Measurements from ENCODE around the gene CCDC112. TPM values are rescaled to one million over a fixed set of nuclear protein-coding genes. Genes with fewer than 3 reads are reported as not detected.

Gene CCDC112
- polyA plus RNA-seq, 2 of the 4 experiments (the other 2 are of a cell fraction): 5.8 to 8.6 TPM

GRCh38 chr5:115262321-115263077 is 34.0 kb downstream of the CCDC112 start, which contains the start of gene PGGT1B (continued):
- TF ChIP-seq, protein P1, sequence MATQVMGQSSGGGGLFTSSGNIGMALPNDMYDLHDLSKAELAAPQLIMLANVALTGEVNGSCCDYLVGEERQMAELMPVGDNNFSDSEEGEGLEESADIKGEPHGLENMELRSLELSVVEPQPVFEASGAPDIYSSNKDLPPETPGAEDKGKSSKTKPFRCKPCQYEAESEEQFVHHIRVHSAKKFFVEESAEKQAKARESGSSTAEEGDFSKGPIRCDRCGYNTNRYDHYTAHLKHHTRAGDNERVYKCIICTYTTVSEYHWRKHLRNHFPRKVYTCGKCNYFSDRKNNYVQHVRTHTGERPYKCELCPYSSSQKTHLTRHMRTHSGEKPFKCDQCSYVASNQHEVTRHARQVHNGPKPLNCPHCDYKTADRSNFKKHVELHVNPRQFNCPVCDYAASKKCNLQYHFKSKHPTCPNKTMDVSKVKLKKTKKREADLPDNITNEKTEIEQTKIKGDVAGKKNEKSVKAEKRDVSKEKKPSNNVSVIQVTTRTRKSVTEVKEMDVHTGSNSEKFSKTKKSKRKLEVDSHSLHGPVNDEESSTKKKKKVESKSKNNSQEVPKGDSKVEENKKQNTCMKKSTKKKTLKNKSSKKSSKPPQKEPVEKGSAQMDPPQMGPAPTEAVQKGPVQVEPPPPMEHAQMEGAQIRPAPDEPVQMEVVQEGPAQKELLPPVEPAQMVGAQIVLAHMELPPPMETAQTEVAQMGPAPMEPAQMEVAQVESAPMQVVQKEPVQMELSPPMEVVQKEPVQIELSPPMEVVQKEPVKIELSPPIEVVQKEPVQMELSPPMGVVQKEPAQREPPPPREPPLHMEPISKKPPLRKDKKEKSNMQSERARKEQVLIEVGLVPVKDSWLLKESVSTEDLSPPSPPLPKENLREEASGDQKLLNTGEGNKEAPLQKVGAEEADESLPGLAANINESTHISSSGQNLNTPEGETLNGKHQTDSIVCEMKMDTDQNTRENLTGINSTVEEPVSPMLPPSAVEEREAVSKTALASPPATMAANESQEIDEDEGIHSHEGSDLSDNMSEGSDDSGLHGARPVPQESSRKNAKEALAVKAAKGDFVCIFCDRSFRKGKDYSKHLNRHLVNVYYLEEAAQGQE (IDR thresholded peaks at IDR 0.05): 0 out of 2 replicates have a peak, but pooled peaks have one; percentile 16
- TF ChIP-seq FOSL2 (IDR thresholded peaks at IDR 0.05) (no peak), FOSL2 (CRISPR knock-in tag; IDR thresholded peaks at IDR 0.05) (no peak), PHF8 (IDR thresholded peaks at IDR 0.05; ENCODE audit: borderline replicate concordance, low read depth) (peak; percentile 81), CHD4 (IDR thresholded peaks at IDR 0.05; ENCODE audit: borderline replicate concordance) (no peak), GATA3 (IDR thresholded peaks at IDR 0.05; ENCODE audit: borderline replicate concordance) (no peak), FOXS1 (CRISPR knock-in tag; IDR thresholded peaks at IDR 0.05) (peak; percentile 66; the same call in 1 of the 2 replicates), KDM1A (IDR thresholded peaks at IDR 0.05; ENCODE audit: low read depth) (no peak), ZNF302 (CRISPR knock-in tag; IDR thresholded peaks at IDR 0.05) (0 out of 2 replicates have a peak, but pooled peaks have one; percentile 29), MYC (IDR thresholded peaks at IDR 0.05; ENCODE audit: borderline replicate concordance, low read length) (0 out of 2 replicates have a peak, but pooled peaks have one; percentile 33), USF2 (IDR thresholded peaks at IDR 0.05) (no peak), ZC3H11A (IDR thresholded peaks at IDR 0.05) (no peak), CHD2 (IDR thresholded peaks at IDR 0.05; ENCODE audit: low read length, partially characterized antibody) (no peak), CEBPB (IDR thresholded peaks at IDR 0.05) (no peak), TP53 (CRISPR knock-in tag; IDR thresholded peaks at IDR 0.05) (0 out of 2 replicates have a peak, but pooled peaks have one; percentile 38), CBX2 (IDR thresholded peaks at IDR 0.05; ENCODE audit: borderline replicate concordance, low read depth) (no peak), KDM5A (IDR thresholded peaks at IDR 0.05) (peak; percentile 86), NFE2L2 (conservative IDR thresholded peaks at IDR 0.05; ENCODE audit: low read length) (no peak), RFX5 (IDR thresholded peaks at IDR 0.05) (no peak), JUN (IDR thresholded peaks at IDR 0.05) (peak; percentile 64 to 86; a peak in 4 of 5 replicates), SREBF2 (IDR thresholded peaks at IDR 0.05) (no peak), CBX8 (IDR thresholded peaks at IDR 0.05) (no peak), ELK1 (IDR thresholded peaks at IDR 0.05; ENCODE audit: low read depth, low read length) (no peak), RCOR1 (IDR thresholded peaks at IDR 0.05; ENCODE audit: low read depth, low read length) (no peak), MAFK (IDR thresholded peaks at IDR 0.05; ENCODE audit: partially characterized antibody) (no peak), HOXB13 (CRISPR knock-in tag; IDR thresholded peaks at IDR 0.05; ENCODE audit: low read depth) (peak; percentile 84), PBX3 (IDR thresholded peaks at IDR 0.05) (no peak), SMC3 (IDR thresholded peaks at IDR 0.05) (no peak), POLR2AphosphoS2 (conservative IDR thresholded peaks at IDR 0.05; ENCODE audit: low read length) (no peak)
- TF ChIP-seq, protein P2, sequence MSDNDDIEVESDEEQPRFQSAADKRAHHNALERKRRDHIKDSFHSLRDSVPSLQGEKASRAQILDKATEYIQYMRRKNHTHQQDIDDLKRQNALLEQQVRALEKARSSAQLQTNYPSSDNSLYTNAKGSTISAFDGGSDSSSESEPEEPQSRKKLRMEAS (IDR thresholded peaks at IDR 0.05): peak; percentile 79
- TF ChIP-seq, protein P3, sequence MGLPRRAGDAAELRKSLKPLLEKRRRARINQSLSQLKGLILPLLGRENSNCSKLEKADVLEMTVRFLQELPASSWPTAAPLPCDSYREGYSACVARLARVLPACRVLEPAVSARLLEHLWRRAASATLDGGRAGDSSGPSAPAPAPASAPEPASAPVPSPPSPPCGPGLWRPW (IDR thresholded peaks at IDR 0.05): no peak
- TF ChIP-seq, protein P4, sequence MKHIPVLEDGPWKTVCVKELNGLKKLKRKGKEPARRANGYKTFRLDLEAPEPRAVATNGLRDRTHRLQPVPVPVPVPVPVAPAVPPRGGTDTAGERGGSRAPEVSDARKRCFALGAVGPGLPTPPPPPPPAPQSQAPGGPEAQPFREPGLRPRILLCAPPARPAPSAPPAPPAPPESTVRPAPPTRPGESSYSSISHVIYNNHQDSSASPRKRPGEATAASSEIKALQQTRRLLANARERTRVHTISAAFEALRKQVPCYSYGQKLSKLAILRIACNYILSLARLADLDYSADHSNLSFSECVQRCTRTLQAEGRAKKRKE (CRISPR knock-in tag; IDR thresholded peaks at IDR 0.05; ENCODE audit: low read depth): peak; percentile 84; the same call in 1 of the 2 replicates
- TF ChIP-seq, protein P5, sequence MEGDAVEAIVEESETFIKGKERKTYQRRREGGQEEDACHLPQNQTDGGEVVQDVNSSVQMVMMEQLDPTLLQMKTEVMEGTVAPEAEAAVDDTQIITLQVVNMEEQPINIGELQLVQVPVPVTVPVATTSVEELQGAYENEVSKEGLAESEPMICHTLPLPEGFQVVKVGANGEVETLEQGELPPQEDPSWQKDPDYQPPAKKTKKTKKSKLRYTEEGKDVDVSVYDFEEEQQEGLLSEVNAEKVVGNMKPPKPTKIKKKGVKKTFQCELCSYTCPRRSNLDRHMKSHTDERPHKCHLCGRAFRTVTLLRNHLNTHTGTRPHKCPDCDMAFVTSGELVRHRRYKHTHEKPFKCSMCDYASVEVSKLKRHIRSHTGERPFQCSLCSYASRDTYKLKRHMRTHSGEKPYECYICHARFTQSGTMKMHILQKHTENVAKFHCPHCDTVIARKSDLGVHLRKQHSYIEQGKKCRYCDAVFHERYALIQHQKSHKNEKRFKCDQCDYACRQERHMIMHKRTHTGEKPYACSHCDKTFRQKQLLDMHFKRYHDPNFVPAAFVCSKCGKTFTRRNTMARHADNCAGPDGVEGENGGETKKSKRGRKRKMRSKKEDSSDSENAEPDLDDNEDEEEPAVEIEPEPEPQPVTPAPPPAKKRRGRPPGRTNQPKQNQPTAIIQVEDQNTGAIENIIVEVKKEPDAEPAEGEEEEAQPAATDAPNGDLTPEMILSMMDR (IDR thresholded peaks at IDR 0.05): no peak

Measured in A549 (cell line).